ENCODE measurements around the gene ATF6. TPM values are rescaled to one million over a fixed set of nuclear protein-coding genes. Genes with fewer than 3 reads are reported as not detected.

Gene ATF6
- total RNA-seq, 1 donor from 2014 or later: 28.0 TPM

DNA sequence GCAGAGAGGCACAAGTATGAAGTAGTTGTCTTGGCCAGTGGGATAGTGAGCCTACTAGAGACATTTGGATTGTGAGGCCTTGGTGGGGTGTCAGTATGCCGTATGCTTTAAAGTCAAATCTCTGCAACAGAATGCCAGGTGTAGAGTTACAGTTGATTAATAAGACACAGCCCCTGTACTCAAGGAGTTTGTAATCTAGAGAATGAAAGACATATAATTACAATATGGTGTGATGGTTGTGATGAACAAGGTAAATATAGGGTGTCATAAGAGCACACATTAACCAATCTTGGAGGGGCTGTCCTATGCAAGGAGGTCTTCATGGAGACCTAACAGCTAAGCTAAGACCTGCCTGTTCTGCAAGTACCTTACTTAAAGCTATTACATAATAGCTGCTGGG, 113.1 kb downstream of the ATF6 start:
- Mint-ChIP-seq H3K9me3 (no peaks in the 10 kb centered on the region), H3K4me1 (peaks cover 7% of the 10 kb centered on the region), H3K36me3 (peaks cover 2% of the 10 kb centered on the region), H3K4me3 (no peak overlapping the region), H3K27me3 (ENCODE audit: low read depth) (no peaks in the 10 kb centered on the region), H3K27ac (no peak overlapping the region)
- DNase-seq (ENCODE audit: low spot score in 2 of 2, unreplicated experiment in 2 of 2): no peak
- TF ChIP-seq CTCF (IDR thresholded peaks at IDR 0.05; ENCODE audit: unreplicated experiment): no peak

GRCh38 chr1:161884475-161884874, 118.4 kb downstream of the ATF6 start:
- peaks cover 8% of the 10 kb centered on the region for H3K4me1 Mint-ChIP-seq
- H3K4me3 Mint-ChIP-seq: no peak overlapping the region
- peaks cover 9% of the 10 kb centered on the region for H3K36me3 Mint-ChIP-seq
- no peak for TF ChIP-seq CTCF (IDR thresholded peaks at IDR 0.05; ENCODE audit: unreplicated experiment)
- DNase-seq (ENCODE audit: low spot score in 2 of 2, unreplicated experiment in 2 of 2): no peak
- no peaks in the 10 kb centered on the region for H3K27me3 Mint-ChIP-seq (ENCODE audit: low read depth)
- no peaks in the 10 kb centered on the region for H3K9me3 Mint-ChIP-seq
- no peak overlapping the region for H3K27ac Mint-ChIP-seq

- H3K4me3 Mint-ChIP-seq: no peak overlapping the region
Measured at GRCh38 chr1:161885003-161885402, 118.9 kb downstream of the ATF6 start.

GRCh38 chr1:161885759-161886158, 119.6 kb downstream of the ATF6 start:
- H3K27me3 Mint-ChIP-seq (ENCODE audit: low read depth): no peaks in the 10 kb centered on the region
- no peak for TF ChIP-seq CTCF (IDR thresholded peaks at IDR 0.05; ENCODE audit: unreplicated experiment)
- no peak overlapping the region for H3K4me3 Mint-ChIP-seq
- H3K27ac Mint-ChIP-seq: no peak overlapping the region
- peaks cover 3% of the 10 kb centered on the region for H3K9me3 Mint-ChIP-seq
- DNase-seq (ENCODE audit: low spot score in 2 of 2, unreplicated experiment in 2 of 2): no peak
- H3K36me3 Mint-ChIP-seq: peaks cover 14% of the 10 kb centered on the region
- peaks cover 8% of the 10 kb centered on the region for H3K4me1 Mint-ChIP-seq

More at GRCh38 chr1:161885003-161885402, 118.9 kb downstream of the ATF6 start:
- TF ChIP-seq CTCF (IDR thresholded peaks at IDR 0.05; ENCODE audit: unreplicated experiment): no peak
- H3K27ac Mint-ChIP-seq: no peak overlapping the region
- H3K27me3 Mint-ChIP-seq (ENCODE audit: low read depth): no peaks in the 10 kb centered on the region
- peaks cover 8% of the 10 kb centered on the region for H3K4me1 Mint-ChIP-seq
- DNase-seq (ENCODE audit: low spot score in 2 of 2, unreplicated experiment in 2 of 2): no peak
- peaks cover 2% of the 10 kb centered on the region for H3K9me3 Mint-ChIP-seq
- H3K36me3 Mint-ChIP-seq: peaks cover 13% of the 10 kb centered on the region

DNA sequence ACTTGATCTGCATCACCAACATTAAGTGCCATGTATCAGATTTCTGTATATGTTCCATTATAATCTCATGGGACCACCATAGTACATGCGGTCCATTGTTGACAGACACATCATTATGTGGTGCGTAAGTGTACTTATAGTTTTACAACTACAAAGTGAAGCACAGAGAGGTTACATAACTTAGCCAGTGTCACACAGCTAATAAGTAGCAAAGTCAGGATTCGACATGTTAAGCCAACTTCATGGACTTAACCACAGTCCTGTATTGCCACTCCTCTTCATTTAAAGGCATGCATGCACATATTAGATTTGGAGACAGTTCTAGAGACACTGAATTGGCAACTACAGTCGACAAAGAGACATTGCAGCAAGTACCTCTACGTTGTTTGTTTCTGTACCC, 120.5 kb downstream of the ATF6 start:
- H3K4me3 Mint-ChIP-seq: no peak overlapping the region
- TF ChIP-seq CTCF (IDR thresholded peaks at IDR 0.05; ENCODE audit: unreplicated experiment): no peak
- H3K27me3 Mint-ChIP-seq (ENCODE audit: low read depth): no peaks in the 10 kb centered on the region
- H3K27ac Mint-ChIP-seq: no peak overlapping the region
- DNase-seq (ENCODE audit: low spot score in 2 of 2, unreplicated experiment in 2 of 2): no peak
- peaks cover 19% of the 10 kb centered on the region for H3K36me3 Mint-ChIP-seq
- H3K4me1 Mint-ChIP-seq: peaks cover 8% of the 10 kb centered on the region
- H3K9me3 Mint-ChIP-seq: peaks cover 3% of the 10 kb centered on the region

DNA sequence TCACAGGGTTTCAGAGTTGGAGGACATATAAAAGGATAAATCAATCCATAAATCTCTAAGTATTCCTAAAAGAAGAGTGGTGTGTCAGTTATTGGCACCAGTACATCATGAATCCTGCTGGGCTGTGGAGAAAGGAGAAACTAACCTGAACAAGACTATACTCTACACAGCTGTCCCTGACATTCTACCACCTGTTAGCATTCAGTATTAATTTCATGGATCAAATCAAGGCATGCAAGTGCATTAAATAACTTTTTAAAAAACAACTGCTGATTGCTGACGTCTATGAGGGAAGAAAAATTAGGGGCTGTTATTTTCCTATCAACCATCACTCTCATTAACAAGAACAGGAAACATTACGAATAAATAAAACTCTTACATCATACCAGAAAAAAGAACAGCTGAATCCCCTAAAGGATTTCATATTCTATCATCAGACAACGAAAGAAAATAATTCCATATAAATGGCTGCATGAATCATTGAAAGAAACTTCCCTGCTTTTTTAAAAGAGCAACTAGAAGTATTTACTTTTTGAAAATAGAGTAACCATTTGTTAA, 121.7 kb downstream of the ATF6 start:
- Mint-ChIP-seq H3K27me3 (ENCODE audit: low read depth) (no peaks in the 10 kb centered on the region), H3K9me3 (peaks cover 3% of the 10 kb centered on the region), H3K4me1 (peaks cover 7% of the 10 kb centered on the region), H3K4me3 (no peak overlapping the region), H3K36me3 (peaks cover 20% of the 10 kb centered on the region), H3K27ac (no peak overlapping the region)
- no peak for DNase-seq (ENCODE audit: low spot score in 2 of 2, unreplicated experiment in 2 of 2)
- TF ChIP-seq CTCF (IDR thresholded peaks at IDR 0.05; ENCODE audit: unreplicated experiment): no peak
